Transverse colon (tissue), 4 donors: Measurements from ENCODE around the gene SQSTM1. TPM values are rescaled to one million over a fixed set of nuclear protein-coding genes. Genes with fewer than 3 reads are reported as not detected.

Experiments
- DNase-seq: peaks from one replicate; pipeline ENCODE4 v3.0.0-alpha.2; 2019
- H3K27ac ChIP-seq, 4 donors: fragments of 200-600 bp; sonication (generic); 2 replicates each; pipeline ENCODE4 v1.5.1; 2016 to 2018; ENCODE audit warnings: inconsistent platforms in 4 of 4
- H3K27me3 ChIP-seq: fragments of 200-600 bp; sonication (generic); 2 replicates; pipeline ENCODE4 v1.5.1; 2017; ENCODE audit warnings: inconsistent platforms
- H3K36me3 ChIP-seq, 4 donors: fragments of 200-600 bp; sonication (generic); 2 replicates each; pipeline ENCODE4 v1.5.1; 2017 to 2019; ENCODE audit warnings: inconsistent platforms in 4 of 4
- H3K4me1 ChIP-seq, 4 donors: fragments of 200-600 bp; sonication (generic); 2 replicates each; pipeline ENCODE4 v1.5.1; 2017 to 2020; ENCODE audit warnings: inconsistent platforms in 4 of 4
- H3K4me3 ChIP-seq, 4 donors: fragments of 200-600 bp; sonication (generic); 1 replicate in 1 of 4; 2 replicates in 3 of 4; pipeline versions ENCODE4 v1.5.1 to v1.6.1; 2017 to 2019; ENCODE audit warnings: inconsistent platforms in 4 of 4
- H3K9me3 ChIP-seq, 2 donors: fragments of 200-600 bp; sonication (generic); 2 replicates each; pipeline ENCODE4 v1.5.1; 2017 to 2019; ENCODE audit warnings: inconsistent platforms in 2 of 2
- EP300 ChIP-seq: sonication (generic); formaldehyde crosslinking; IDR thresholded peaks from one replicate; pipeline ENCODE4 v1.6.1; 2017; ENCODE audit warnings: antibody characterized with exemption, low read depth
- POLR2A ChIP-seq: fragments of 450-650 bp; IDR thresholded peaks from one replicate; pipeline ENCODE4 v1.6.1; 2016; ENCODE audit warnings: antibody characterized with exemption, mild to moderate bottlenecking, moderate library complexity
- POLR2AphosphoS5 ChIP-seq, 3 donors: sonication (generic); formaldehyde crosslinking; IDR thresholded peaks; one replicate each; pipeline ENCODE4 v1.6.1; 2016; ENCODE audit warnings: antibody characterized with exemption in 3 of 3
- WGBS, 2 donors: methylation state at CpG; one replicate each; pipeline ENCODE4 v1.1.5; 2018; ENCODE audit warnings: low coverage in 1 of 2; 5-methylcytosine and 5-hydroxymethylcytosine counted together
- in situ Hi-C, 4 donors: fragments of 200-750 bp; cut with MboI; loops; one replicate each; pipeline versions ENCODE4 v1.15.0 to v1.15.1; 2017; ENCODE audit warnings: low sequenced_read_pairs in 3 of 4, low pct_ligation_motif_present in 1 of 4, low pct_unique_long_range_greater_than_20kb in 1 of 4
- intact Hi-C: fragments of 100-400 bp; cut with DNase I; formaldehyde crosslinking; loops from one replicate; pipeline ENCODE4 v1.15.1; 2023; ENCODE audit warnings: low total_unique reads
- total RNA-seq, 4 donors: library from RNA; depleted of rRNA; stranded (reverse); fragments of >200 nt; gene quantifications; one replicate each; pipeline ENCODE4 v1.1.0, GENCODE V29; 2016
- TF ChIP-seq, protein P1 (sequence below), 5 experiments: fragments of 200-600 bp in 3 of 5; fragments of 450-650 bp in 2 of 5; sonication (generic) in 3 of 5; IDR thresholded peaks; 1 replicate in 2 of 5; 2 replicates in 3 of 5; pipeline ENCODE4 v1.5.1; 2016 to 2017; ENCODE audit warnings: antibody characterized with exemption in 5 of 5, inconsistent platforms in 3 of 5, mild to moderate bottlenecking in 2 of 5, moderate library complexity in 1 of 5

Gene SQSTM1
- total RNA-seq, 4 donors from 2014 or later, result 250 to 620 (median 432) TPM

DNA sequence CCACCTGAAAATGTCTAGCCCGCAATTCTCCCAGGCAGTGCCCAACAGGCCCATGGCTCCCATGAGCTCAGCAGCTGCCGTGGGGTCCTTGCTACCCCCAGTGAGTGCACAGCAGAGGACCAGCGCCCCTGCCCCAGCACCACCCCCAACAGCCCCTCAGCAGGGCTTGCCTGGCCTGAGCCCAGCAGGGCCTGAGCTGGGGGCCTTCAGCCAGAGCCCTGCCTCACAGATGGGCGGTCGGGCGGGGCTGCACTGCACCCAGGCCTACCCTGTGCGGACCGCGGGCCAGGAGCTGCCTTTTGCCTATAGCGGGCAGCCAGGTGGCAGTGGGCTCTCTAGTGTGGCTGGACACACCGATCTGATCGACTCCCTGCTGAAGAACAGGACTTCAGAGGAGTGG lies 46.3 kb upstream of the SQSTM1 start:
- in situ Hi-C loops (no loop called here), intact Hi-C loops (no loop called here)
- no peak overlapping the region for H3K27ac ChIP-seq
- no peaks in the 10 kb centered on the region for H3K4me1 ChIP-seq
- no peak overlapping the region for H3K4me3 ChIP-seq
- H3K36me3 ChIP-seq, result peaks cover 0 to 51% (median 28%) of the 10 kb centered on the region in 4 donors
- H3K27me3 ChIP-seq, result no peaks in the 10 kb centered on the region
- 98% methylated on average over 11 of the region's 12 CpGs; no CpG with 5 or more reads in 1 of the 2 donors for WGBS, 2 donors
- TF ChIP-seq POLR2A (no peak), POLR2AphosphoS5 (IDR thresholded peaks at IDR 0.05) (no peak)
- TF ChIP-seq, protein P1, sequence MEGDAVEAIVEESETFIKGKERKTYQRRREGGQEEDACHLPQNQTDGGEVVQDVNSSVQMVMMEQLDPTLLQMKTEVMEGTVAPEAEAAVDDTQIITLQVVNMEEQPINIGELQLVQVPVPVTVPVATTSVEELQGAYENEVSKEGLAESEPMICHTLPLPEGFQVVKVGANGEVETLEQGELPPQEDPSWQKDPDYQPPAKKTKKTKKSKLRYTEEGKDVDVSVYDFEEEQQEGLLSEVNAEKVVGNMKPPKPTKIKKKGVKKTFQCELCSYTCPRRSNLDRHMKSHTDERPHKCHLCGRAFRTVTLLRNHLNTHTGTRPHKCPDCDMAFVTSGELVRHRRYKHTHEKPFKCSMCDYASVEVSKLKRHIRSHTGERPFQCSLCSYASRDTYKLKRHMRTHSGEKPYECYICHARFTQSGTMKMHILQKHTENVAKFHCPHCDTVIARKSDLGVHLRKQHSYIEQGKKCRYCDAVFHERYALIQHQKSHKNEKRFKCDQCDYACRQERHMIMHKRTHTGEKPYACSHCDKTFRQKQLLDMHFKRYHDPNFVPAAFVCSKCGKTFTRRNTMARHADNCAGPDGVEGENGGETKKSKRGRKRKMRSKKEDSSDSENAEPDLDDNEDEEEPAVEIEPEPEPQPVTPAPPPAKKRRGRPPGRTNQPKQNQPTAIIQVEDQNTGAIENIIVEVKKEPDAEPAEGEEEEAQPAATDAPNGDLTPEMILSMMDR (IDR thresholded peaks at IDR 0.05), result no peak
- DNase-seq, result no peak
- H3K9me3 ChIP-seq, result no peaks in the 10 kb centered on the region

DNA sequence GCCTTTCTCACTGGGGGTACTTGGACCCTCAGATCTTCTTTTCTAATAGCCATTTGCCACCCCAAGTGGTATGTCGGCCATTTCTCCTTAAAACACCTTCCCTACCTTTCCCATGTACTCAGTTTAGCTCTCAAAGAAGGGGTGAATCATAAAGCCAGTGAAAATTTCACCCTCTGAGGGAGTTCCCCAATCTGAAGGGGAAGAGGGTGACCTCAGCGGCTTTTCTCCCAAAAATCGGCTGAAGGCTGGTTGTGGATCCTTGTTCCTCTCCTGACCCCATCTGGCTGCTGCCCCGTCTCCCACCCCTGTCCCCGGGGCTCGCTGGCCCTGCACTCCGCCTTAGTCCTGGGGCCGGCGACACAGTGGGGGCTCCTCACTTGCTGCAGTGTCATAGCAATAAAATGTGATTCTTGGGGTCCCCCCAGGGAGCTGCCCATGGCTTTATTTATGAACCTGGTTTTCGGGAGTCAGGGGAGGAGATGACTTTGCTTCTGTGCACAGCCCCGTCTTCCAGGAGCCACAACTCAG lies 44.2 kb upstream of the SQSTM1 start:
- H3K27me3 ChIP-seq, result no peaks in the 10 kb centered on the region
- 83 to 88% methylated on average over 1 to 11 of the region's 11 CpGs for WGBS, 2 donors
- H3K36me3 ChIP-seq, result peaks cover 0 to 33% (median 19%) of the 10 kb centered on the region in 4 donors
- intact Hi-C loops, result no loop called here
- no peak for DNase-seq
- H3K4me3 ChIP-seq, result no peak overlapping the region
- no peaks in the 10 kb centered on the region for H3K4me1 ChIP-seq
- H3K27ac ChIP-seq, result no peak overlapping the region
- in situ Hi-C loops, result no loop called here
- TF ChIP-seq, protein P1 (IDR thresholded peaks at IDR 0.05), result no peak
- TF ChIP-seq POLR2A, result no peak
- no peak for TF ChIP-seq EP300
- no peak for TF ChIP-seq POLR2AphosphoS5 (IDR thresholded peaks at IDR 0.05)
- H3K9me3 ChIP-seq, result no peaks in the 10 kb centered on the region

DNA sequence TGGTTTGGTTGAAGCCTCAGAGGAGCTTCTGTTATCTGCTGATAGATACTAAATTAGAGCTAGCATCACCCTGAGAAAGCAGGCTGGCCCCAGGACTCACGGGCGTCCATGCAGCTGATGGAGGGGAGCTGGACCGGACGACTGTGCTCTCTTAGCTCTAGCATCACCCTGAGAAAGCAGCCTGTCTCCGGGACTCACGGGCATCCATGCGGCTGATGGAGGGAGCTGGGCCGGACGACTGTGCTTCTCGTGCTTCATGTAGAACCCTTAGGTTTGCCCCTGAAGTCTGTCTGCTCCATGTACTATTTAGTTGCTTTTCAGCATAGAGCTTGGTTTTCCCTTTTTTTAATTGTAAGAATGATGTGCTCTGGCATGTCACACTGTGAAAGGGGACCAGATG lies 43.2 kb upstream of the SQSTM1 start:
- H3K9me3 ChIP-seq, result no peaks in the 10 kb centered on the region
- no peak for DNase-seq
- WGBS, 2 donors, result 92% methylated on average over 8 of the region's 10 CpGs; no CpG with 5 or more reads in 1 of the 2 donors
- intact Hi-C loops (no loop called here), in situ Hi-C loops (no loop called here)
- no peaks in the 10 kb centered on the region for H3K27me3 ChIP-seq
- no peak overlapping the region for H3K27ac ChIP-seq
- H3K4me1 ChIP-seq, result no peaks in the 10 kb centered on the region
- H3K36me3 ChIP-seq, result peaks cover 0 to 24% (median 12%) of the 10 kb centered on the region in 4 donors
- TF ChIP-seq EP300, result no peak
- no peak for TF ChIP-seq POLR2A
- TF ChIP-seq, protein P1 (IDR thresholded peaks at IDR 0.05), result no peak
- no peak for TF ChIP-seq POLR2AphosphoS5 (IDR thresholded peaks at IDR 0.05)
- H3K4me3 ChIP-seq, result no peak overlapping the region

DNA sequence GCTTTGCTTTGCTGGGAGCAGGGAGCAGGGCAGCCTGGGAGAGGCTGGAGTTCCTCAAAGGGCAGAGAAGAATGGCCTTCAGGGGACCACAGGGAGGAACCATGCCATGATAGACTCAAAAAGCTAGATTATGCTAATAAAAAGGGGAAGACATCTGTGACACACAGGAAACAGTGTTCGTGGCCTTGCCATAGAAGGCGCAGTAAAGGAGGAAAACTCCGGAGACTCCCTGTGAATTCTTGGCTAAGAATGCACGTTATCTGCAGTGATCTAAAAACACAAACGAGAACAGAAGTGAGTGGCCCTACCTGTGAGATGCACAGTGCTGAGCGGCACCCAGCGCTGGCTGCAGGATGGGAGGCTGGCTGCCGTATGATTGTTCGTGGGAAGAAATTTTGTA lies 42.8 kb upstream of the SQSTM1 start:
- no peak for DNase-seq
- Histone ChIP-seq H3K27ac (no peak overlapping the region), H3K36me3 (peaks cover 0 to 24% (median 10%) of the 10 kb centered on the region in 4 donors), H3K9me3 (no peaks in the 10 kb centered on the region), H3K4me3 (no peak overlapping the region), H3K4me1 (no peaks in the 10 kb centered on the region), H3K27me3 (no peaks in the 10 kb centered on the region)
- in situ Hi-C loops (no loop called here), intact Hi-C loops (no loop called here)
- no peak for TF ChIP-seq POLR2AphosphoS5 (IDR thresholded peaks at IDR 0.05)
- TF ChIP-seq EP300, result no peak
- TF ChIP-seq, protein P1 (IDR thresholded peaks at IDR 0.05), result no peak
- TF ChIP-seq POLR2A, result no peak
- 85% methylated on average over 9 of the region's 9 CpGs; no CpG with 5 or more reads in 1 of the 2 donors for WGBS, 2 donors
